Endothelial cell of umbilical vein (primary cell): ENCODE measurements around the gene GALNT2. TPM values are rescaled to one million over a fixed set of nuclear protein-coding genes. Genes with fewer than 3 reads are reported as not detected.

Experiments used
- BruUV-seq: library from RNA; stranded (reverse); fragments of 400-500 nt; replicated peaks from 2 replicates; lab custom pipeline; 2021; lab: Mats Ljungman, UMichigan
- CTCF ChIA-PET: fragments of 300-600, 350-600 bp; sonication (Branson Sonifier 250); formaldehyde crosslinking; loops from one replicate; lab custom pipeline; 2021; ENCODE audit warnings: antibody characterized with exemption, inconsistent platforms; lab: Charles Lee
- POLR2A ChIA-PET: fragments of 300-600, 350-600 bp; sonication (Branson Sonifier 250); formaldehyde crosslinking; loops from one replicate; lab custom pipeline; 2021; ENCODE audit warnings: antibody characterized with exemption, inconsistent platforms; lab: Charles Lee
- DNase-seq: peaks from one replicate; pipeline ENCODE4 v3.0.0-alpha.2; 2011; ENCODE audit warnings: low read depth, low spot score
- FAIRE-seq: peaks from 2 replicates; lab custom pipeline; 2011; peaks lifted over from hg19 to GRCh38; lab: Jason Lieb, UNC
- H2AFZ ChIP-seq: 2 replicates; pipeline ENCODE4 v1.6.0; 2012; ENCODE audit warnings: low read depth, low read length, control low read depth, inconsistent platforms
- H3K27ac ChIP-seq: 2 replicates; pipeline ENCODE4 v1.5.1; 2011; ENCODE audit warnings: low read depth, mild to moderate bottlenecking, control low read depth, low read length, moderate library complexity; ENCODE audit not compliant: insufficient read depth
- H3K27me3 ChIP-seq, 2 experiments: 2 replicates each; pipeline versions ENCODE4 v1.6.0 to v1.6.1; 2011; ENCODE audit warnings: low read length in 2 of 2, mixed read lengths in 1 of 2; ENCODE audit not compliant: control insufficient read depth in 2 of 2, insufficient read depth in 2 of 2
- H3K36me3 ChIP-seq, 2 experiments: 2 replicates in 1 of 2; 3 replicates in 1 of 2; pipeline ENCODE4 v1.5.1; 2011; ENCODE audit warnings: low read length in 2 of 2, mild to moderate bottlenecking in 1 of 2, moderate library complexity in 1 of 2; ENCODE audit not compliant: control insufficient read depth in 2 of 2, insufficient read depth in 2 of 2; ENCODE audit errors: extremely low read depth in 1 of 2
- H3K4me1 ChIP-seq: 3 replicates; pipeline ENCODE4 v1.5.1; 2011; ENCODE audit warnings: mild to moderate bottlenecking, low read length; ENCODE audit not compliant: control insufficient read depth, insufficient read depth; ENCODE audit errors: extremely low read depth
- H3K4me2 ChIP-seq: 2 replicates; pipeline ENCODE4 v1.6.1; 2011; ENCODE audit warnings: low read length, control low read depth, mixed read lengths; ENCODE audit not compliant: insufficient read depth
- H3K4me3 ChIP-seq, 3 experiments: fragments of 200-600 bp in 1 of 3; sonication (generic), shearing (Covaris generic) in 1 of 3; replicated peaks in 1 of 3; 2 replicates each; pipeline ENCODE4 v1.5.1; 2011 to 2016; ENCODE audit warnings: control low read depth in 3 of 3, low read length in 3 of 3, mild to moderate bottlenecking in 2 of 3, inconsistent platforms in 1 of 3, low read depth in 1 of 3, moderate library complexity in 1 of 3; ENCODE audit not compliant: insufficient read depth in 1 of 3
- H3K79me2 ChIP-seq: 2 replicates; pipeline ENCODE4 v1.6.0; 2012; ENCODE audit warnings: low read length, inconsistent platforms; ENCODE audit not compliant: control insufficient read depth, insufficient read depth
- H3K9ac ChIP-seq: replicated peaks from 2 replicates; pipeline ENCODE3; 2011; ENCODE audit warnings: low read length, control low read depth; ENCODE audit not compliant: insufficient read depth; ENCODE audit errors: extremely low read depth
- H3K9me1 ChIP-seq: replicated peaks from 3 replicates; pipeline ENCODE4 v1.6.0; 2011; ENCODE audit warnings: mild to moderate bottlenecking, low read length; ENCODE audit not compliant: control insufficient read depth, insufficient read depth; ENCODE audit errors: extremely low read depth
- H3K9me3 ChIP-seq: replicated peaks from 2 replicates; pipeline ENCODE4 v1.5.1; 2012; ENCODE audit warnings: low read length, inconsistent platforms; ENCODE audit not compliant: control insufficient read depth, insufficient read depth
- H4K20me1 ChIP-seq: replicated peaks from 2 replicates; pipeline ENCODE3; 2011; ENCODE audit warnings: mild to moderate bottlenecking, low read length; ENCODE audit not compliant: control insufficient read depth, insufficient read depth; ENCODE audit errors: extremely low read depth
- EZH2 ChIP-seq: IDR thresholded peaks from 2 replicates; pipeline ENCODE4 v1.6.1; 2012; ENCODE audit warnings: borderline replicate concordance, low read depth, mild to moderate bottlenecking, moderate library complexity, low read length, inconsistent platforms; ENCODE audit not compliant: severe bottlenecking
- FOS ChIP-seq: IDR thresholded peaks from 2 replicates; pipeline ENCODE4 v1.6.1; 2011; ENCODE audit warnings: mild to moderate bottlenecking, low read length, moderate library complexity, borderline replicate concordance; ENCODE audit not compliant: insufficient read depth
- GATA2 ChIP-seq: IDR thresholded peaks from 2 replicates; pipeline ENCODE4 v1.7.0; 2011; ENCODE audit warnings: low read depth, mild to moderate bottlenecking, moderate library complexity, mixed read lengths, low read length; ENCODE audit not compliant: insufficient read length, insufficient read depth
- JUN ChIP-seq: IDR thresholded peaks from 2 replicates; pipeline ENCODE4 v1.6.1; 2011; ENCODE audit warnings: borderline replicate concordance, low read depth; ENCODE audit not compliant: insufficient read length, insufficient read depth
- MAX ChIP-seq: IDR thresholded peaks from 2 replicates; pipeline ENCODE4 v1.6.1; 2011; ENCODE audit not compliant: insufficient read depth, insufficient read length
- MYC ChIP-seq: IDR thresholded peaks from one replicate; pipeline ENCODE4 v1.6.1; 2011; ENCODE audit warnings: mild to moderate bottlenecking, low read depth, low read length
- POLR2A ChIP-seq: IDR thresholded peaks from 2 replicates; pipeline ENCODE4 v1.6.1; 2012; ENCODE audit warnings: low read depth, mild to moderate bottlenecking, control low read depth, low read length
- dilution Hi-C: fragments of 300-500 bp; cut with MboI; formaldehyde crosslinking; loops from one replicate; pipeline ENCODE4 v1.15.0; 2019; ENCODE audit warnings: low sequenced_read_pairs; ENCODE audit not compliant: extremely low pct_ligation_motif_present
- intact Hi-C: fragments of 100-400 bp; cut with micrococcal nuclease; formaldehyde crosslinking; loops from one replicate; pipeline ENCODE4 v1.10.0; 2022
- polyA plus RNA-seq, 4 experiments: library from polyadenylated mRNA; depleted of rRNA in 3 of 4; stranded (reverse) in 3 of 4; unstranded in 1 of 4; fragments of >200 nt; gene quantifications; 2 replicates each; pipeline versions ENCODE4 v1.2.1 to v1.2.3, GENCODE V29; 2011 to 2012; ENCODE audit warnings: missing spikeins in 1 of 4
- total RNA-seq: library from RNA; stranded (reverse); gene quantifications from 2 replicates; pipeline ENCODE4 v1.2.3, GENCODE V29; 2021

GALNT2 gene
- total and polyA plus RNA-seq, 2 donors (not counting 3 experiments of a cell fraction or from before 2014, with no cell fraction given): 56.3 to 77.5 TPM

- H3K4me2 ChIP-seq: no peak overlapping the region
- no peak overlapping the region for H3K9ac ChIP-seq
- H3K9me1 ChIP-seq: no peaks in the 10 kb centered on the region
- no peak for FAIRE-seq
- H3K36me3 ChIP-seq: no peaks in the 10 kb centered on the region
- no peaks in the 10 kb centered on the region for H4K20me1 ChIP-seq
- ChIA-PET CTCF (no interaction called here), POLR2A (no interaction called here)
- no peak overlapping the region for H3K4me3 ChIP-seq
- H2AFZ ChIP-seq: no peak overlapping the region
- no peak for DNase-seq
- BruUV-seq: no TSS peak
- no peaks in the 10 kb centered on the region for H3K79me2 ChIP-seq
- TF ChIP-seq JUN (no peak), MAX (no peak), POLR2A (no peak), MYC (no peak), EZH2 (no peak), GATA2 (no peak), FOS (no peak)
- no peaks in the 10 kb centered on the region for H3K9me3 ChIP-seq
- dilution Hi-C loops (no loop called here), intact Hi-C loops (no loop called here)
- no peak overlapping the region for H3K27ac ChIP-seq
- H3K27me3 ChIP-seq: peaks cover 0 to 9% of the 10 kb centered on the region in 2 experiments
- H3K4me1 ChIP-seq: no peaks in the 10 kb centered on the region
Observed at GRCh38 chr1:230292689-230293389, 225.8 kb downstream of the GALNT2 start.

- Histone ChIP-seq H3K9me1 (no peaks in the 10 kb centered on the region), H3K4me2 (no peak overlapping the region), H3K4me3 (no peak overlapping the region), H3K9me3 (no peaks in the 10 kb centered on the region), H3K9ac (no peak overlapping the region), H3K36me3 (no peaks in the 10 kb centered on the region), H3K79me2 (no peaks in the 10 kb centered on the region), H2AFZ (no peak overlapping the region), H4K20me1 (no peaks in the 10 kb centered on the region), H3K4me1 (no peaks in the 10 kb centered on the region), H3K27ac (no peak overlapping the region), H3K27me3 (peaks cover 0 to 9% of the 10 kb centered on the region in 2 experiments)
- POLR2A ChIA-PET: no interaction called here
- TF ChIP-seq GATA2: no peak
- TF ChIP-seq POLR2A: no peak
- no peak for TF ChIP-seq EZH2
- TF ChIP-seq JUN: no peak
- no peak for TF ChIP-seq MYC
- DNase-seq (no peak), FAIRE-seq (no peak)
- no TSS peak for BruUV-seq
- intact Hi-C loops: no loop called here
- CTCF ChIA-PET: no interaction called here
- dilution Hi-C loops: no loop called here
Observed at GRCh38 chr1:230293390-230293700, 226.3 kb downstream of the GALNT2 start.
